ENCODE measurements around the gene TIPARP.

Gene TIPARP

DNA sequence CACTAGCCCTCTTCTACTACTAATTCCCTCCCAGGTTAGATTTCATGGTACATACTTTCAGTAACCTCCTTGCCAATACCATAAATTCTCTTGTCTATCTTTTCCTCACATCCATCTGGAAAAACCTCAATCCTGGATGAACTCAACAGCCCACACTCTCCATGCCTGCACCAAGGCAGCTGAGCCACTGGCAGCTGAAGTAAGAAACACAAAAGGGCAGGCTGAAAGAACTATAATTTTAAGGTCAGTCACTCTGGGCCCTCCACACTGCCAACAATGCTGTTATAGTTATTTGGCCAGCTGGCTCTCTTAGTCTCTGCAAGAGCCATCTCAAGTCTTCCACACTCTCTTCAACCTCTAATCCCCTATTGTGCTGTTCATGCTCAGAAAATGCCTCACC, 15.1 kb upstream of the TIPARP start:
- TF ChIP-seq, protein P1, sequence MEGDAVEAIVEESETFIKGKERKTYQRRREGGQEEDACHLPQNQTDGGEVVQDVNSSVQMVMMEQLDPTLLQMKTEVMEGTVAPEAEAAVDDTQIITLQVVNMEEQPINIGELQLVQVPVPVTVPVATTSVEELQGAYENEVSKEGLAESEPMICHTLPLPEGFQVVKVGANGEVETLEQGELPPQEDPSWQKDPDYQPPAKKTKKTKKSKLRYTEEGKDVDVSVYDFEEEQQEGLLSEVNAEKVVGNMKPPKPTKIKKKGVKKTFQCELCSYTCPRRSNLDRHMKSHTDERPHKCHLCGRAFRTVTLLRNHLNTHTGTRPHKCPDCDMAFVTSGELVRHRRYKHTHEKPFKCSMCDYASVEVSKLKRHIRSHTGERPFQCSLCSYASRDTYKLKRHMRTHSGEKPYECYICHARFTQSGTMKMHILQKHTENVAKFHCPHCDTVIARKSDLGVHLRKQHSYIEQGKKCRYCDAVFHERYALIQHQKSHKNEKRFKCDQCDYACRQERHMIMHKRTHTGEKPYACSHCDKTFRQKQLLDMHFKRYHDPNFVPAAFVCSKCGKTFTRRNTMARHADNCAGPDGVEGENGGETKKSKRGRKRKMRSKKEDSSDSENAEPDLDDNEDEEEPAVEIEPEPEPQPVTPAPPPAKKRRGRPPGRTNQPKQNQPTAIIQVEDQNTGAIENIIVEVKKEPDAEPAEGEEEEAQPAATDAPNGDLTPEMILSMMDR (IDR thresholded peaks at IDR 0.05; ENCODE audit: low read depth, low read length) = no peak
- Histone ChIP-seq H3K27me3 (peaks cover 3% of the 10 kb centered on the region), H3K36me3 (no peaks in the 10 kb centered on the region), H3K4me3 (ENCODE audit: low read depth, low read length) (no peak overlapping the region), H3K4me1 (no peaks in the 10 kb centered on the region), H3K9me3 (no peaks in the 10 kb centered on the region)
- DNase-seq = no peak

DNA sequence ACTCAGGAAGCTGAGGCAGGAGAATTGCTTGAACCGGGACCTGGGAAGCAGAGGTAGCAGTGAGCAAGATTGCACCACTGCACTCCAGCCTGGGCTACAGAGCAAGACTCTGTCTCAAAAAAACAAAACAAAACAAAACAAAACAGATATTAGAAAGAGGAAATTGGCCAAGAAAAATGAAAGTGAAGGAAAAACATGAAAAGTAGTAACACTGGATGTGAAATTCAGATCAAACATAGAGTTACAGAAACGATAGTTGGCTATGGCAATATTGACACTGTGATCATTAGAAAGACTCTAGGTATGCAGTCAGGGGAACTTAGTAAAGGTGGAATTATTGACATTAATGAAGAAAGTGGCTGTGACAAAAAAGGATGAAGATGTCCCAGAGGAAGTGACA, 13.2 kb upstream of the TIPARP start:
- TF ChIP-seq, protein P1 (IDR thresholded peaks at IDR 0.05; ENCODE audit: low read depth, low read length) = no peak
- H3K4me3 ChIP-seq (ENCODE audit: low read depth, low read length) = no peak overlapping the region
- H3K9me3 ChIP-seq = no peaks in the 10 kb centered on the region
- H3K27me3 ChIP-seq = no peaks in the 10 kb centered on the region; the same call in 1 of the 2 replicates
- no peak for DNase-seq
- no peaks in the 10 kb centered on the region for H3K36me3 ChIP-seq
- no peaks in the 10 kb centered on the region for H3K4me1 ChIP-seq

DNA sequence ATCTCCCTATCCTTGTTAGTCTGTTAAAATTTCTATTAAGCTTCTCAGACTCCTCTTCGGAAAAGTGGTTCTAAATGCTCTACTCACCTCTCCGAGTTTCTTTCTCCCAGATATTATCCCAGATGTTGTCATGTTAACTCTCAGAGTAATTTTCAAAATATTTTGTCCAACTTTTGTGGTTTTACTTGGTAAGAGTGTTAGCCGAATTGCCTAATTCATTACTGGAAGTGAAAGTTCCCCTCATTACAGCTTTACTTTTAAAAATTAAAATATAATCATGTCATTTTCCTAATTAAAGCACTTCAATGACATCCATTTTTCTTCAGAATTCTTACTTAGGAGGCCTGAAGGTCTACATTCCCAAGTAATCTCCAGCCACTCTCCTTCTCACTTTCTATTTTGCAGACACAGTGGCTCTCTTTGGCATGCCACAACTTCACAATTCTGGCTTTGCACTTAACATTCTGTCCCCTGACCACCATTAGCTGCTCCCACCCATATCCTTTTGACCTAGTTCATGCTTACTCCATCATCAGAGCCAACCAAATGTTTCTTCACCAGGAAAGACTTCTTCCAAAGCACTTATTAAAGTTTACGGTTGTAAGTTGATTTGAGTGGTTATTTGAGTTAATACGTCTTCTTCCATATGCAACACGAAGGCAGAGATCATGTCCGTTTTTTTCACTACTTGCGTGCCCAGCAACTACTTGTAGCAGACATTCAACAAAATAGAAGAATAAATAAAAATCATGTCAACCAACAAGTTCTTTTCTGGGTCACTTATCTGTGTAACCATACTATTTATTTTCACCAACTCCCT, 10.2 kb upstream of the TIPARP start:
- H3K4me1 ChIP-seq = no peaks in the 10 kb centered on the region
- H3K27me3 ChIP-seq = no peaks in the 10 kb centered on the region
- no peak overlapping the region for H3K4me3 ChIP-seq (ENCODE audit: low read depth, low read length)
- H3K9me3 ChIP-seq = no peaks in the 10 kb centered on the region
- TF ChIP-seq, protein P1 (IDR thresholded peaks at IDR 0.05; ENCODE audit: low read depth, low read length) = no peak
- no peak for DNase-seq
- no peaks in the 10 kb centered on the region for H3K36me3 ChIP-seq

DNA sequence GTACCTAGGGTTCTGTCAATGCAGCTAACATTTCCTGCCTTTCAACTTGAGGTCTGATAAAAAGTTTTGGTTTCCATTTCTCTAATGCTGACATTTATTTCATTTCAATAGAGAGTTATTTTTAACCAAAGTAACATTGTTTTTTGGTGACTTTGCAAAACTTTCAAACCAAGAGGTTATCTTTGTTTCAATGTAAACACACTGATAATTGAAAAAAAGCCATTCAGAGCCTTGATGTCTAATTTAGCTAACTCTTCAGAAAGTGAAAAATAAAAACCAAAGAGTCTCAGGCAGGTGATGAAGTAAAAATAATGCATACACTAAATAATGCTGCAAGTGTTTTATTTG, 9.6 kb upstream of the TIPARP start:
- Histone ChIP-seq H3K4me1 (no peaks in the 10 kb centered on the region), H3K4me3 (ENCODE audit: low read depth, low read length) (no peak overlapping the region)
- TF ChIP-seq, protein P1 (IDR thresholded peaks at IDR 0.05; ENCODE audit: low read depth, low read length) = no peak

DNA sequence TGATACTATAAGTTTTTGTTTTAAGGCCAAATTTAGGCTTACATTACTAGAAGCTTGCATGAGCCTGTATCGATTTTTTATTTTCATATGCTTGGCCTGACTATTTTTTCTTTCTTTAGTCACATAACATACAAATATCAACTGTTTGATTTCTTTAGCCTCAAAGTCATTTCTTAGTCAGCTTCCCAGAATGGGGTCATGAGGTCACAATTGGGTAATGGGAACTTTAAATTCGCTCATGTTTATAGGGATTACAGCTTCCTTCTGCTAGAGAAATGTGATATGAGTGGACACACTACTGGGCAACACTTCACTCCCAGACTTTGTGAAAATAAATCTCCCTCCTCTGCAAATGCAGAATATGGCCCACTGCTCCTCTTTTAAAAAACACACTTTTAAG, 9.1 kb upstream of the TIPARP start:
- Histone ChIP-seq H3K36me3 (no peaks in the 10 kb centered on the region), H3K4me3 (ENCODE audit: low read depth, low read length) (no peak overlapping the region), H3K27me3 (no peaks in the 10 kb centered on the region), H3K4me1 (no peaks in the 10 kb centered on the region), H3K9me3 (no peaks in the 10 kb centered on the region)
- TF ChIP-seq, protein P1 (IDR thresholded peaks at IDR 0.05; ENCODE audit: low read depth, low read length) = no peak
- no peak for DNase-seq

More for the DNA sequence above, 9.6 kb upstream of the TIPARP start:
- no peaks in the 10 kb centered on the region for H3K27me3 ChIP-seq
- no peaks in the 10 kb centered on the region for H3K9me3 ChIP-seq
- H3K36me3 ChIP-seq = no peaks in the 10 kb centered on the region
- DNase-seq = no peak

DNA sequence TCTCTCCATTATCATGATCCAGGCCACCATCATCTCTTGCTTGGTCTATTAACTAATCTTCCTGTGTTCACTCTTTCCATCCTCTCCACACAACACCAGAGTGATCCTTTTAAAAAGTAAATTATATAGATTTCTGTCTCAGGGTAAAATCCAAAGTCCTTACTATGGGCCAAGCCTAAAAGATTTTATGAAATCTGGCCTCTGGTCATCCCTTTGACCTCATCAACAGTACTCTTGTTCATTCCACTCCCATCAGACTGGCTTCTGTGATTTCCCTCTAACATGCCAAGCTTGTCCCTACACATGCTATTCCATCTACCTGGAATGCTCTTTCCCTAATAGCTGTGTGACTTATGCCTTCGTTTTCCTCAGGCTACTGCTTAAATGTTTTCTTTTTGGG, 8.3 kb upstream of the TIPARP start:
- Histone ChIP-seq H3K27me3 (no peaks in the 10 kb centered on the region), H3K36me3 (no peaks in the 10 kb centered on the region), H3K9me3 (no peaks in the 10 kb centered on the region), H3K4me1 (no peaks in the 10 kb centered on the region), H3K4me3 (ENCODE audit: low read depth, low read length) (no peak overlapping the region)
- TF ChIP-seq, protein P1 (IDR thresholded peaks at IDR 0.05; ENCODE audit: low read depth, low read length) = no peak
- DNase-seq = no peak

Measured in BE2C (cell line).